Left renal cortex interstitium (tissue), 4 donors: Measurements from ENCODE around the gene TSC22D3. TPM values are rescaled to one million over a fixed set of nuclear protein-coding genes. Genes with fewer than 3 reads are reported as not detected.
"Not testable (repeated sequence)": the region's sequence is repeated elsewhere in the genome, so short reads cannot be mapped to it uniquely, and the experiment has no call there.

Experiments
- DNase-seq, 4 donors: peaks; one replicate each; pipeline ENCODE4 v3.0.0-alpha.2; 2013; ENCODE audit warnings: low read depth in 4 of 4, low spot score in 2 of 4, missing footprints in 1 of 4
- polyA plus RNA-seq, 4 donors: library from polyadenylated mRNA; unstranded; fragments of 120-200 nt; gene quantifications; one replicate each; pipeline ENCODE4 v1.2.1, GENCODE V29; 2013; ENCODE audit not compliant: insufficient read length in 4 of 4

Gene TSC22D3
- polyA plus RNA-seq, 4 donors = 106 to 127 (median 118) TPM

GRCh38 chrX:107684956-107685385 lies 90.6 kb downstream of the TSC22D3 start:
- no peak for DNase-seq

DNA sequence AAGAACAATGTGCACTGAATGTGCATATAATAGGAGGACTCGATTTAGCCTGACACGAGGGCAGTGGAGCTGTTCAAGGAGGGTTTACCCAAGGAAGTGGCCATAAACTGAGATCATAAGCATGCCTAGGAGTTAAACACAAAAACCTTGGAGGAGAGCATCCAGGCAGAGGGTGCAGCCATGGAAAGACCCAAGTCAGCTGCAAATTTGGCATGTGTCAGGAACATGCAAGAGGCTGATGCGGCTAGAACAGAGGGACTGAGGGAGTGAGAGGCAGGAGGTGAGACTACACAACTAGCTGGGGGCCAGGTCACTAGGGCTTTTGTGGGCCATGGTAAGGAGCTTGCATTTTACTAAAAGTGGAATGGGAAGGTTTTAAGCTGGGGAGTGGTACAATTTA lies 91.7 kb downstream of the TSC22D3 start:
- DNase-seq = no peak

- no peak for DNase-seq
These were observed 92.3 kb downstream of the TSC22D3 start for GRCh38 chrX:107683124-107683895.

GRCh38 chrX:107682256-107682655 lies 93.3 kb downstream of the TSC22D3 start:
- DNase-seq = no peak

DNA sequence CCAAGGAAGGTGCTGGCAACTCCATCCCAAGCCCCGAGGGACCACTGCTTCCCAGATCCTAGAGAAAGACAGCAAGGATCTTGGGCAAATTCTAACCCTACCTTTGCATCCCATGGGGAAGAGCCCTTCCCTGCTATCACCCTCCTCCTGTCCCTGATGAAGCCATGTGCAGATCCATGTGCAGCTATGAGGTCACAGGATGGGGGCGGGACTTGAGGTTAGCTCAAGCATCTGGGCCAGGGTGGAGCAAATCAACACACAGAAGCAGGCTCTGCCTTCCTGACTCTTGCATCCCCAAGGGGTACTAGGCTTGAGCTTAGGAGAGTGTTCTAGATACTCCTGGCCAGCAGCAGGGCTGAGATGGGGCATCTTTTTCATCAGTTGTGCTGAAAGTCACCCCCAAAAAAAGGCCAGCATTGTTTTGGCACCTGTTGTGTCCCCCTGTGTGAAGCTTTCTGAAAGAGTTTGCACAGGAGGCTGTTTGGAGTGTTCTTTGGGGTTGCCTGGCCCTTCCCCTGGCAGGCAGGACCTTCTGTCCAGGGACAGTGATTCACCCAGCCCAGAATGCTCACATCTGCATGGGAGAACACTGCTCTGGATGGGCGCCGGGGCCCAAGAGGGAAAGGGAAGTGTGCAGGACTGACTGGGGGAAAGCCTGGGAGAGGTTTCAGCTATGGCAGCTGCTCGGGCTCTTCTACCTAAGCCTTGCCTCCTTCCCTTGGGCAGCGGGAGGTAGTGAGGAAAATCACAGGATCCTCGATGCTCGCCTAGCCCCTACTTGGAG lies 96.4 kb downstream of the TSC22D3 start:
- no peak for DNase-seq

GRCh38 chrX:107677909-107678308 lies 97.7 kb downstream of the TSC22D3 start:
- no peak for DNase-seq

GRCh38 chrX:107677501-107677901 lies 98.1 kb downstream of the TSC22D3 start:
- DNase-seq = no peak

GRCh38 chrX:107676559-107677378 lies 98.8 kb downstream of the TSC22D3 start:
- DNase-seq = no peak

DNA sequence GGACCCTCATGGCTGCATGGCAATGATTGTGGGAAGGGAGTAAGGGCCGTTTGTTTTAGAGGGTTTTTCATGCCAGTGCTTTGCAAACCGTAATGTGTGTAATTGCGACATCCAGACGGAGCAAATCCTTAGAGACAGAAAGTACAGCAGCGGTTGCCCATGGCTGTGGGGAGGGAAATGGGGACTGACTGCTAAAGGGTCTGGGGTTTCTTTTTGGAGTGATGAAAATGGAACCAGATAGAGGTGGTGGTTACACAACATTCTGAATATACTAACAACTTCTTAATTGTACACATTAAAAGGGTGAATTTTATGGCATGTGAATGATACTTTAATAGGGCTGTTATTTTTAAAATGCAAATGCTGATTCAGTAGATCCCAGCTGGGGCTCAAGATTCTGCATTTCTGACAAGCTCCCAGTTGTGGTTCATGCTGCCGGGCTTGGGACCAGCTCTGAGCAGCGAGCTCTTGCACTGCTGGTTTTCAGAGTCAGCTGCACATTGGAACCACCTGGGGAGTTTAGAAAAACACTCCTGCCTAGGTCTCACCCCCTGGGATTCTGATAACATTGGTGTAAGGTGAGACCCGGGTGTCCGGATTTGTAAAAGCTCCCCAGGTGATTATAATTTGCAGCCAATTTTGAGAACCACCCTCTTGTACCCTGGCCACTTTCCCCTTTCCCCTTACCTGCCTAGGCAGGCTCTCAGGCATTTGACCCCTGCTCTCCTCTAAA lies 99.6 kb downstream of the TSC22D3 start:
- no peak for DNase-seq

DNA sequence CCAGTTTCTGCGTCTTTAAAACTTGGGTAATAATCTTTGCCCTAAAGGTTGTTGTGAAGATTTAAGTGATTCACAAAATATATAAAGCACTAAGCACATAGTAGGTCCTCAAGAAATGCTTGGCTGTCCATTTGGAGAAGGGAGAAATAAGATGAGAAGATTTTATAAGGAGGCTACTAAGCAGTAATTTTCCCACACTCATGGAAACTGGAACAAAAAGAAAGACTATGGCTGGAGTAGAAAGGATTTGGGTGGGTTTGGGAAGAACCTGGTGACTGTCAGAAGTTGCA lies 100.3 kb downstream of the TSC22D3 start:
- no peak for DNase-seq

DNA sequence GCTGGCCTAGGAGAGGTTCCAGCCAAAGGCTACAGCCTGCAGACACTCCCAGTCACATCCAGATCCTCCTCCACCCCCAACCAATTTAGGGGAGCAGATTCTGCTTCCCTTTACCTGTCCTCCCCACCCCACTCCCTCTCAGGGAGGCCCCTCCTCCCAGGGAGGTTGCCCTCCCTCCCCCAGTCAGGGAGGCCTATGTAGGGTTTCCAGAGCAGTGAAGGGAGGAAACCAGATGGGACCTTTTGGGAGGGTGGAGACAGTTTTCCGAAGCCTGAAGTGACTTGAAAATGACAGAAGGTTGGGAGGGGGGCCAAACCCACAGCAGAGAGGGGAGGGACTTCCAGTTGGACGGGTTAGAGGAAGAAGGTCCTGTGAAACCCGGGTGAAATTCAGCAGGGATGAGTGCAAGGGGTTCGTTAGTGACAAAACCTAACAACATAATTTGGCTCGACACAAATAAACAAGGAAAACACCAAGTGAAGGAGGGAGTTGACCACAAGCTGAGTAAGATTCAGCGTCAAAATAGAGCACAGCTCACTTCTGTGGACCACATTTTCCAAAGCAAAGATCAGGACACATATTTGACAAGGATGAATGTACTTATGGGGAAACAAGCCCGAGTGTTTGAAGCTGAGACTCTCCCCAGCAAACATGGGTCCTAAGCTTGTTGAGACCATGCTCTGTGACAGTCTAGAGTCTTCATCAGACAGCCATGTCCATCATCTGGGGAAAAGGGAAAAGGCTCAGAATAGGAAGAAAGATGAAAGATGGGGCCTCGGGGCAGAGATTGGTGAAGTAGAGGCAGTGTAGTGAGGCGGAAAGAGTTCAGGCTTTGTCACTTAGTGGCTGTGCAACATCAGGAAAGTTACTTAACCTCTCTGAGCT lies 100.9 kb downstream of the TSC22D3 start:
- DNase-seq = no peak

GRCh38 chrX:107673933-107674479 lies 101.6 kb downstream of the TSC22D3 start:
- no peak for DNase-seq

GRCh38 chrX:107673431-107673830 lies 102.2 kb downstream of the TSC22D3 start:
- DNase-seq = no peak

DNA sequence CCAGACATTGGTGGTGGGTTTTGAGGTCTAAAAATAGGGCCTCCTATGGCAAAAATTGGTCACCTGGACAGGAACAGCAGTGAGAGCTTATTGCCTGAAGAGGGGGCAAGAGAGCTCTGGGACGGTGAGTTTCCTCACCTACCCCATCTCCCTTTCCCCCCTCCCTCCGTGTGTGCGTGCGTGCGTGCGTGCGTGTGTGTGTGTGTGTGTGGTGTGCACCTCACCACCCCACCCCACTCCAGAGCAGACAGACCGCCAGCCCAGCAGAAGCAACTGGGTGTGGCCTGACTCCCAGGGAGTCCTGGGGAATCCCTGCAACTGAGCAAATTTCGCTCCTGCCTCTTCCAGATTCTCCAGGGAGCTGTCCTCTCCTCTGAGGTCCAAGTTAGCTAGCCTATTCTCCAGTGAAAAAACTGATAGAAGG lies 102.6 kb downstream of the TSC22D3 start:
- no peak for DNase-seq

DNA sequence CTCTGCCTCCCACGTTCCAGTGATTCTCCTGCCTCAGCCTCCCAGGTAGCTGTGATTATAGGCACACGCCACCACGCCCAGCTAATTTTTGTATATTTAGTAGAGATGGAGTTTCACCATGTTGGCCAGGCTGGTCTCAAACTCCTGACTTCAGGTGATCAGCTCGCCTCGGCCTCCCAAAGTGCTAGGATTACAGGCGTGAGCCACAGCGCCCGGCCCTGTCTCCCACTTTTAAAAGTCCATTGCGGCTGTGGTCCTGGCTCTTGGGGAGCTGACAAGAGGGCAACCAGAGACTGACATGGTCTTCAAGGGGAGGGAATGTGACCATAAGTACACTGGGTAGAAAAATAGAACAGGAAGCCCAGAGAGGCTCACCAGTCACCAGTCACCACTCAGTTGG lies 104.3 kb downstream of the TSC22D3 start:
- not testable (repeated sequence) for DNase-seq

DNA sequence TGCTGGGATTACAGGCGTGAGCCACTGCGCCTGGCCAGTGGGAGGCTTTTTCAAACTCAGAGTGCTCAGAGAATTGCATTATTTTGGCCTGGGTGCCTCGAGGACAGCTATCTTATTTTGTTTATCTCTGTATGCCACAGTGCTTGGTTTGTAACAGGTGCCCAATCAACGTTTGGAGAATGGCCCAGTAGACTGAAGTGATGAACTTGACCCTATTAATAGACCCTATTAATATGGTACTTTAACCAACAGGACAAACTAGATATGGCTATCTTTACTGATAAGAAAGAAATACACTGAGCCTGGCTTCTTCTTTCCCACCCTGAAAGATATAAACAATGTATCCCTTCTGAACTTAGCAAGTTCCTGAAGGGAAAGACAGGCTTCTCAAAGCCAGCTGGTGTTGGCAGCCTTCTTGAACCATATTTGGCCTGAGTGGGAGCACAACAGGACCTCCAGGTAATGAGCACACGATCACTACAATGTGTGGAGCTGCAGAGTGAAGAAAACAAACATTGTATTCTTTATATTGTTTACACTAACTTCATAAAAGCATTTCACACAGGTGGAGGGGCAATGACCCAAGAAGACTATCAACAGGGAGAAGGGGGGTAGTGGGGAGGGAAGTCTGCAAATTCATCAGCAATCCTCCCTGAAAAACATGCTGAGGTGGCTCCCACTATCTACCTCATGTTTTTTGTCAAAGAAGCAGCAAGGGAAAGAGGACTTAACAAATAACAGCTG lies 105.5 kb downstream of the TSC22D3 start:
- DNase-seq = no peak

DNA sequence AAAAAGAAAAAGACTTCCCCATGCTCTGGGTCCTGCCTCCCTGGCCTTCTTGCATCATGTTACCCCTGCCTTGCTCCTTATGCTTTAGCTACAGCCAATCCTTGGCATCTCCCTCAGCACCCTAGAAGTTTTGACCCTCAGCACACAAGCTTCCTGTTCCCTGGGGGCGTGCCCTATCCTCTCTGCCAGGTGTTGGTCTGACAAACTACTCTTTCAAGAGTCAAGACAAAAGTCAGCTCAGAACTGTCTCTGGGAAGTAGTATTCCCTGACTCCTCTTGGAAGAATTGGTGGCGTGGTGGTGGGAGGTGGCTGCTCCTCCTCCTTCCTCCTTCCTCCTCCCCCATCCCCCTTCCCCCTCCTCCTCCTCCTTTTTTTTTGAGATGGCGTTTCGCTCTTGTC lies 106.3 kb downstream of the TSC22D3 start:
- DNase-seq = no peak

DNA sequence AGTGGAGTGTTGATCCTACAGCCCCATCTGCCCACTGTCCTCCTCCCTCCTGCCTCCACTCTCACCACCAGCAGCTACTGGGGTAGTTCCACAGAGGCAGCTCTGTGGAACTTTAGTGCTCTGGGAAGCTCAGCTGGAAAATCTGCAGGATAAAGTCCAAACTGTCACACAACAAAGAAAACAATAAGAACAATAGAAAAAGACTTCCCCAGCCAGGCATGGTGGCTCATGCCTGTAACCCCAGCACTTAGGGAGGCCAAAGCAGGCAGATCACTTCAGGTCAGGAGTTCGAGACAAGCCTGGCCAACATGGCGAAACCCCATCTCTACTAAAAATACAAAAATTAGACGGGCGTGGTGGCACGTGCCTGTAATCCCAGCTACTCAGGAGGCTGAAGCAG lies 106.9 kb downstream of the TSC22D3 start:
- DNase-seq = not testable (repeated sequence)

GRCh38 chrX:107667426-107667825 lies 108.2 kb downstream of the TSC22D3 start:
- no peak for DNase-seq
